ENCODE data around the gene FAM200B. TPM values are rescaled to one million over a fixed set of nuclear protein-coding genes. Genes with fewer than 3 reads are reported as not detected.

FAM200B gene
- total RNA-seq, 1 experiment from 2014 or later, result 70.3 TPM

GRCh38 chr4:15696866-15697265 lies 15.2 kb downstream of the FAM200B start:
- peaks cover 7% of the 10 kb centered on the region for H3K9me3 ChIP-seq (replicated peaks)
- H3K4me1 ChIP-seq, result peaks cover 21% of the 10 kb centered on the region
- no peaks in the 10 kb centered on the region for H3K27me3 ChIP-seq
- H3K36me3 ChIP-seq, result no peaks in the 10 kb centered on the region
- no peak overlapping the region for H3K4me3 ChIP-seq
- DNase-seq, result no peak
- no peak overlapping the region for H3K27ac ChIP-seq

GRCh38 chr4:15702941-15703403 lies 21.3 kb downstream of the FAM200B start, which contains the start of gene BST1:
Gene BST1, plus strand, starts transcription at chr4:15703065. Its CDS starts 80 bp downstream, at chr4:15703145.
- Histone ChIP-seq H3K4me1 (no peaks in the 10 kb centered on the region), H3K9me3 (replicated peaks) (no peaks in the 10 kb centered on the region), H3K36me3 (no peaks in the 10 kb centered on the region), H3K4me3 (peak within 1 kb of the TSS; percentile 38), H3K27ac (no peak within 1 kb of the TSS), H3K27me3 (no peaks in the 10 kb centered on the region)
- DNase-seq, result peak; percentile 19 to 23

DNA sequence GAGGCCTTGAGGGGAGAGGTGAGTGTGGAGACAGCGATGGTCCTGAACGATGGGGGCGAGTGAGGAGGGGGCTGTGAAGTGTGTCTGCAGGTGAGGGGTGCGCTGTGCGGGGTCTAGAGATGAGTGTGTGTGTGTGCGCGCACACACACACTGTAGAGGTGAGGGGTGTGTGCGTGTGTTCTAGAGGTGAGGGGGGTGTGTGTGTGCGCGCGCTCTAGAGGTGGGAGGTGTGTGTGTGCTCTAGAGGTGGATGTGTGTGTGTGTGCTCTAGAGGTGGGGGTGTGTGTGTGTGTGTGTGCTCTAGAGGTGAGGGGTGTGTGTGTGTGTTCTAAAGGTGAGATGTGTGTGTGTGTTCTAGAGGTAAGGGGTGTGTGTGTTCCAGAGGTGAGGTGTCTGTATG lies 21.8 kb downstream of the FAM200B start:
- Histone ChIP-seq H3K27me3 (no peaks in the 10 kb centered on the region), H3K9me3 (replicated peaks) (no peaks in the 10 kb centered on the region), H3K36me3 (no peaks in the 10 kb centered on the region), H3K4me3 (no peak overlapping the region), H3K4me1 (no peaks in the 10 kb centered on the region), H3K27ac (no peak overlapping the region)
- no peak for DNase-seq

GRCh38 chr4:15704129-15704528 lies 22.5 kb downstream of the FAM200B start:
- Histone ChIP-seq H3K36me3 (no peaks in the 10 kb centered on the region), H3K27ac (no peak overlapping the region), H3K27me3 (no peaks in the 10 kb centered on the region), H3K4me1 (no peaks in the 10 kb centered on the region), H3K4me3 (no peak overlapping the region), H3K9me3 (replicated peaks) (no peaks in the 10 kb centered on the region)
- DNase-seq, result no peak

- Histone ChIP-seq H3K4me1 (no peaks in the 10 kb centered on the region), H3K27ac (no peak overlapping the region), H3K9me3 (replicated peaks) (no peaks in the 10 kb centered on the region), H3K4me3 (no peak overlapping the region), H3K36me3 (no peaks in the 10 kb centered on the region), H3K27me3 (no peaks in the 10 kb centered on the region)
- no peak for DNase-seq
These were observed 25.2 kb downstream of the FAM200B start for GRCh38 chr4:15706646-15707362.

- Histone ChIP-seq H3K36me3 (no peaks in the 10 kb centered on the region), H3K4me1 (no peaks in the 10 kb centered on the region), H3K27ac (no peak overlapping the region), H3K4me3 (no peak overlapping the region), H3K27me3 (no peaks in the 10 kb centered on the region), H3K9me3 (replicated peaks) (no peaks in the 10 kb centered on the region)
- DNase-seq, result no peak
These were observed 25.7 kb downstream of the FAM200B start for GRCh38 chr4:15707363-15707715.

GRCh38 chr4:15711762-15712161 lies 30.1 kb downstream of the FAM200B start:
- H3K27me3 ChIP-seq, result no peaks in the 10 kb centered on the region
- H3K9me3 ChIP-seq (replicated peaks), result no peaks in the 10 kb centered on the region

DNA sequence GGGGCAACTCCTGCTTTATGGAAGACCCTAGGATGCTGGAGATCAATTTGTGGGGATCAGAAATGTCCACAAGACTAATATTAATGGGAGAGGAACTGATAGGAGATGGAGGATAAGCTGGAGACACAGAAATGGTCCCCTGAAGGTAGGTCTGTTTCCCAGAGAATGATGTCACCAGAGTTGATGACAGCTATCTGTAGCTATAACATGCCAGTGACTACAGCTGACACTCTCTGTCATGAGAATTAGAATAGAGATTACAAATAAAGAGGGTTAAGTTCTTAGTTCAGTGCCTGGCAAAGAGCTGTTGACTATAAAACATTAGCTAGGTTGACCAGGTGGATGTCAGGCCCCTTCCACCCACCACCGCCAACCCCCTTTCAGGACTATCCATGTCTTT lies 30.6 kb downstream of the FAM200B start:
- DNase-seq, result no peak
- no peaks in the 10 kb centered on the region for H3K27me3 ChIP-seq

More at GRCh38 chr4:15711762-15712161, 30.1 kb downstream of the FAM200B start:
- no peak overlapping the region for H3K4me3 ChIP-seq
- H3K36me3 ChIP-seq, result no peaks in the 10 kb centered on the region
- peaks cover 17% of the 10 kb centered on the region for H3K4me1 ChIP-seq
- no peak for DNase-seq
- H3K27ac ChIP-seq, result no peak overlapping the region

GRCh38 chr4:15714141-15714540 lies 32.5 kb downstream of the FAM200B start:
- DNase-seq, result no peak
- Histone ChIP-seq H3K4me1 (peaks cover 35% of the 10 kb centered on the region), H3K9me3 (replicated peaks) (no peaks in the 10 kb centered on the region), H3K27me3 (no peaks in the 10 kb centered on the region), H3K4me3 (no peak overlapping the region), H3K36me3 (no peaks in the 10 kb centered on the region), H3K27ac (no peak overlapping the region)

More for the DNA sequence above, 30.6 kb downstream of the FAM200B start:
- H3K36me3 ChIP-seq, result no peaks in the 10 kb centered on the region
- no peaks in the 10 kb centered on the region for H3K9me3 ChIP-seq (replicated peaks)
- H3K4me3 ChIP-seq, result no peak overlapping the region
- peaks cover 21% of the 10 kb centered on the region for H3K4me1 ChIP-seq
- no peak overlapping the region for H3K27ac ChIP-seq

- DNase-seq, result no peak
- no peak overlapping the region for H3K27ac ChIP-seq
- H3K4me3 ChIP-seq, result no peak overlapping the region
- peaks cover 35% of the 10 kb centered on the region for H3K4me1 ChIP-seq
- H3K9me3 ChIP-seq (replicated peaks), result no peaks in the 10 kb centered on the region
- H3K36me3 ChIP-seq, result no peaks in the 10 kb centered on the region
- H3K27me3 ChIP-seq, result no peaks in the 10 kb centered on the region
These were observed 33.2 kb downstream of the FAM200B start for GRCh38 chr4:15714646-15715435.

- no peaks in the 10 kb centered on the region for H3K9me3 ChIP-seq (replicated peaks)
- DNase-seq, result no peak
These were observed 34.5 kb downstream of the FAM200B start for GRCh38 chr4:15716115-15716514.

GRCh38 chr4:15717086-15717485 lies 35.5 kb downstream of the FAM200B start:
- DNase-seq, result peak; percentile 32 to 54
- Histone ChIP-seq H3K4me3 (peak overlapping the region; percentile 5; the same call in 1 of the 2 replicates), H3K36me3 (no peaks in the 10 kb centered on the region), H3K27ac (peak overlapping the region; percentile 78), H3K27me3 (no peaks in the 10 kb centered on the region), H3K4me1 (peaks cover 35% of the 10 kb centered on the region), H3K9me3 (replicated peaks) (no peaks in the 10 kb centered on the region)

More at GRCh38 chr4:15716115-15716514, 34.5 kb downstream of the FAM200B start:
- Histone ChIP-seq H3K27me3 (no peaks in the 10 kb centered on the region), H3K36me3 (no peaks in the 10 kb centered on the region), H3K4me3 (no peak overlapping the region), H3K27ac (peak overlapping the region; percentile 78; the same call in 1 of the 2 replicates), H3K4me1 (peaks cover 35% of the 10 kb centered on the region)

DNA sequence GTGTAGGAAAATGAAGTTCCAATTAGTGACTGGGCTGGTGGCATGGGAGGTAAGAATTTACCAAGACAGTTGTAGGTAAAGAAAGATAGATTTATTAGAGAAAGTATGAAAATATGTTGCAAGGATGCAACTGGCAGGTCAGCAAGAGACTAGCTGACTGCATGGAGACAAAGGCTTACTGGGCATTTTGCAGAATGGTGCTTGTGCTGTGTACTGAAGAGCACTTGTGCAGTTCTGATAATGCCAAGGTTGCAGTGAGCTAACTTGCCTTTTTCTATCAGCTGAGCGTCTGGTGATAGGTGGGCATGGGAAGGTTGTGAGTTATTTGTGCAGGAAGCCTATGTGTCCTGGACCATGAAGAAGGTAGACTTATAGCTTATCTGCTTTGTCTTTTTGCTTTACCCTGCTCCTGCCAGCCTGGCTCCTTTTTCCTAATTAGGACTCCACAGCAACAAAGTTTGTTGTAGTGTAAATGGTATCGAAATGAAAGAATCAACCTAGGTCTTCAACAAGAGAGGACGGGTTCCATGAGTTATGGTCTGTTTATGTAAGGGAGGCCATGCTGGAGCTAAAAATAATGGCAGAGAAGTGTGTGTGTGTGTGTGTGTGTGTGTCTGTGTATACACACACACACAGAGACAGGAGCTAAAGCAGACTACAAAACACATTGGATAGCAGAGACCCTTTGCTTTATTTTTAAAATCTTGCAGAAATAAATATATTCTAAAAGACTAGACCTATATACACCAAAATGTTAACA lies 36.2 kb downstream of the FAM200B start:
- H3K4me1 ChIP-seq, result peaks cover 35% of the 10 kb centered on the region
- H3K27ac ChIP-seq, result peak overlapping the region; percentile 78
- no peaks in the 10 kb centered on the region for H3K27me3 ChIP-seq
- peak overlapping the region; percentile 5; the same call in 1 of the 2 replicates for H3K4me3 ChIP-seq
- no peaks in the 10 kb centered on the region for H3K36me3 ChIP-seq
- no peaks in the 10 kb centered on the region for H3K9me3 ChIP-seq (replicated peaks)
- DNase-seq, result peak; percentile 15 to 34

GRCh38 chr4:15718465-15718864 lies 36.8 kb downstream of the FAM200B start:
- Histone ChIP-seq H3K9me3 (replicated peaks) (no peaks in the 10 kb centered on the region), H3K27ac (peak overlapping the region; percentile 78; the same call in 1 of the 2 replicates), H3K4me1 (peaks cover 35% of the 10 kb centered on the region), H3K36me3 (no peaks in the 10 kb centered on the region), H3K4me3 (no peak overlapping the region), H3K27me3 (no peaks in the 10 kb centered on the region)
- DNase-seq, result no peak
